OCI-LY7 (cell line): ENCODE measurements around the gene ABCD2. TPM values are rescaled to one million over a fixed set of nuclear protein-coding genes. Genes with fewer than 3 reads are reported as not detected.

ENCODE experiments used
- BruUV-seq: library from RNA; stranded (reverse); fragments of 400-500 nt; replicated peaks from 2 replicates; lab custom pipeline; 2021; lab: Mats Ljungman, UMichigan
- CTCF ChIA-PET: fragments of 300-600 bp; sonication (Branson Sonifier 250); formaldehyde crosslinking; loops from one replicate; lab custom pipeline; 2022; ENCODE audit warnings: antibody characterized with exemption; ENCODE audit not compliant: unreplicated experiment; lab: Charles Lee
- POLR2A ChIA-PET: fragments of 300-600 bp; sonication (Branson Sonifier 250); formaldehyde crosslinking; loops from one replicate; lab custom pipeline; 2022; ENCODE audit warnings: antibody characterized with exemption; lab: Charles Lee
- DNase-seq: peaks from one replicate; pipeline ENCODE4 v3.0.0-alpha.2; 2015; ENCODE audit warnings: low spot score
- H2AFZ ChIP-seq: fragments of 200-600 bp; sonication (generic), shearing (Covaris generic); 2 replicates; pipeline ENCODE4 v1.6.1; 2014; ENCODE audit warnings: mild to moderate bottlenecking, antibody characterized with exemption, low read length, moderate library complexity
- H3K27ac ChIP-seq: fragments of 200-600 bp; sonication (generic); 2 replicates; pipeline ENCODE4 v1.5.1; 2014; ENCODE audit warnings: mixed run types, low read depth, mild to moderate bottlenecking, moderate library complexity, low read length, inconsistent platforms; ENCODE audit not compliant: poor library complexity, severe bottlenecking
- H3K36me3 ChIP-seq: fragments of 200-600 bp; sonication (generic); 2 replicates; pipeline ENCODE4 v1.6.1; 2014; ENCODE audit warnings: mild to moderate bottlenecking, antibody characterized with exemption, low read length, moderate library complexity, mixed read lengths; ENCODE audit not compliant: insufficient read depth
- H3K4me1 ChIP-seq: fragments of 200-600 bp; sonication (generic); 2 replicates; pipeline ENCODE4 v1.5.1; 2014; ENCODE audit warnings: mild to moderate bottlenecking, low read length; ENCODE audit not compliant: insufficient read depth, poor library complexity, severe bottlenecking
- H3K4me2 ChIP-seq: fragments of 200-600 bp; sonication (generic); 2 replicates; pipeline ENCODE4 v1.6.1; 2014; ENCODE audit warnings: mild to moderate bottlenecking, low read length
- H3K4me3 ChIP-seq: fragments of 200-600 bp; sonication (generic); 2 replicates; pipeline ENCODE4 v1.5.1; 2014; ENCODE audit warnings: mild to moderate bottlenecking, low read depth, low read length; ENCODE audit not compliant: poor library complexity, severe bottlenecking
- H3K79me2 ChIP-seq: fragments of 200-600 bp; sonication (generic); 2 replicates; pipeline ENCODE4 v1.6.1; 2016; ENCODE audit warnings: low read depth, mild to moderate bottlenecking, low read length, moderate library complexity, mixed read lengths; ENCODE audit not compliant: insufficient read depth
- H3K9me2 ChIP-seq: fragments of 200-600 bp; sonication (generic); 2 replicates; pipeline ENCODE4 v1.6.1; 2016; ENCODE audit warnings: mild to moderate bottlenecking, low read length, mixed read lengths; ENCODE audit not compliant: insufficient read depth
- H3K9me3 ChIP-seq: fragments of 200-600 bp; sonication (generic); 2 replicates; pipeline ENCODE4 v1.6.1; 2014; ENCODE audit warnings: mild to moderate bottlenecking, mixed run types, low read length, mixed read lengths
- H4K20me1 ChIP-seq: fragments of 200-600 bp; sonication (generic); 2 replicates; pipeline ENCODE4 v1.6.1; 2014; ENCODE audit warnings: mild to moderate bottlenecking, antibody characterized with exemption, low read length, moderate library complexity, mixed read lengths; ENCODE audit not compliant: insufficient read depth
- CTCF ChIP-seq: fragments of 200-600 bp; sonication (generic); conservative IDR thresholded peaks from 2 replicates; pipeline ENCODE4 v1.5.1; 2014; ENCODE audit warnings: mild to moderate bottlenecking, antibody characterized with exemption, low read length, moderate library complexity, mixed read lengths
- EZH2phosphoT487 ChIP-seq: fragments of 200-600 bp; sonication (generic); IDR thresholded peaks from 2 replicates; pipeline ENCODE4 v1.6.1; 2018; ENCODE audit warnings: low read depth, borderline replicate concordance, mild to moderate bottlenecking, mixed run types, antibody characterized with exemption, low read length, moderate library complexity, mixed read lengths
- intact Hi-C: fragments of 100-400 bp; cut with micrococcal nuclease; formaldehyde crosslinking; loops from one replicate; pipeline ENCODE4 v1.10.0; 2022; ENCODE audit not compliant: unreplicated experiment
- total RNA-seq, 2 experiments: library from RNA; depleted of rRNA in 1 of 2; stranded (reverse); fragments of >200 nt in 1 of 2; shearing (Covaris generic) in 1 of 2; gene quantifications; 2 replicates each; pipeline ENCODE4 v1.2.3, GENCODE V29; 2014 to 2022

The ABCD2 gene
- total RNA-seq, 2 experiments from 2014 or later = 1.5 to 2.4 TPM

- intact Hi-C loops = no loop called here
- H3K27ac ChIP-seq = no peak overlapping the region
- H3K4me2 ChIP-seq = no peak overlapping the region
- no peaks in the 10 kb centered on the region for H3K36me3 ChIP-seq
- BruUV-seq = no TSS peak
- no peak for DNase-seq
- H3K4me3 ChIP-seq = no peak overlapping the region
- TF ChIP-seq EZH2phosphoT487 = no peak
- no peak for TF ChIP-seq CTCF
- H4K20me1 ChIP-seq = no peaks in the 10 kb centered on the region
- no peaks in the 10 kb centered on the region for H3K4me1 ChIP-seq
- no peaks in the 10 kb centered on the region for H3K9me2 ChIP-seq
- H3K79me2 ChIP-seq = no peaks in the 10 kb centered on the region
- no peak overlapping the region for H2AFZ ChIP-seq
- POLR2A ChIA-PET = interaction anchor here (0.7 kb wide), 1 partner anchor 19 kb away, joined by 3 read pairs; no protein-coding TSS in a partner anchor
- no peaks in the 10 kb centered on the region for H3K9me3 ChIP-seq
- CTCF ChIA-PET = no interaction called here
Observed at GRCh38 chr12:39574785-39575497, 44.7 kb downstream of the ABCD2 start.

DNA sequence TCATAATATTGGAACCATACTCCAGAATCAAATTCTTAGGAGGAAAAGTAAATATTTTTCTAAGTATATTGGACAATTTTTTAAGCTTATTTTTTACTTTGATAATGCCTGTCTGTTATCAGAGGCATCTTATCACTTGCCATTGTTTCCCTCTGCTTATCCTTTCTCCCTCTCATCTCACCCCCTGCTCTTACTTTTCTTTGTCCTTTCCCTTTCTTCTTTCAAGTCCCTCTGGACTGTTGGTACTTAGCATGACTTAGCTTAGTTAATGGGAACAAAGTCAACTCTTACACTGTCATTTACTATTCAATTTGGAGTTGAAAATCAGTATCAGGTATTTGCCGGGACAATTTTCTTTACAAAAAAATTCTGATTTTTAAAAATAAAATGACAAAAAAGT lies 45.2 kb downstream of the ABCD2 start:
- H4K20me1 ChIP-seq = no peaks in the 10 kb centered on the region
- CTCF ChIA-PET = no interaction called here
- no peak overlapping the region for H2AFZ ChIP-seq

More for the DNA sequence above, 45.2 kb downstream of the ABCD2 start:
- POLR2A ChIA-PET = interaction anchor here (0.7 to 1.0 kb wide), 2 partner anchors 15 to 18 kb away, joined by 3 read pairs; no protein-coding TSS in a partner anchor
- Histone ChIP-seq H3K4me3 (no peak overlapping the region), H3K4me2 (no peak overlapping the region), H3K4me1 (no peaks in the 10 kb centered on the region), H3K9me3 (no peaks in the 10 kb centered on the region), H3K36me3 (no peaks in the 10 kb centered on the region), H3K79me2 (no peaks in the 10 kb centered on the region), H3K27ac (no peak overlapping the region), H3K9me2 (no peaks in the 10 kb centered on the region)
- no TSS peak for BruUV-seq
- intact Hi-C loops = no loop called here
- no peak for DNase-seq
- no peak for TF ChIP-seq CTCF
- no peak for TF ChIP-seq EZH2phosphoT487
